Eye (tissue), 1 donor: ENCODE results near the gene DAPK1.
A peak's percentile ranks its signal among the peaks of the same experiment; 100 is the strongest.
"Not testable (repeated sequence)": the region's sequence is repeated elsewhere in the genome, so short reads cannot be mapped to it uniquely, and the experiment has no call there.

Experiments
- DNase-seq: peaks from one replicate; pipeline ENCODE4 v3.0.0-alpha.2; 2015

The DAPK1 gene

DNA sequence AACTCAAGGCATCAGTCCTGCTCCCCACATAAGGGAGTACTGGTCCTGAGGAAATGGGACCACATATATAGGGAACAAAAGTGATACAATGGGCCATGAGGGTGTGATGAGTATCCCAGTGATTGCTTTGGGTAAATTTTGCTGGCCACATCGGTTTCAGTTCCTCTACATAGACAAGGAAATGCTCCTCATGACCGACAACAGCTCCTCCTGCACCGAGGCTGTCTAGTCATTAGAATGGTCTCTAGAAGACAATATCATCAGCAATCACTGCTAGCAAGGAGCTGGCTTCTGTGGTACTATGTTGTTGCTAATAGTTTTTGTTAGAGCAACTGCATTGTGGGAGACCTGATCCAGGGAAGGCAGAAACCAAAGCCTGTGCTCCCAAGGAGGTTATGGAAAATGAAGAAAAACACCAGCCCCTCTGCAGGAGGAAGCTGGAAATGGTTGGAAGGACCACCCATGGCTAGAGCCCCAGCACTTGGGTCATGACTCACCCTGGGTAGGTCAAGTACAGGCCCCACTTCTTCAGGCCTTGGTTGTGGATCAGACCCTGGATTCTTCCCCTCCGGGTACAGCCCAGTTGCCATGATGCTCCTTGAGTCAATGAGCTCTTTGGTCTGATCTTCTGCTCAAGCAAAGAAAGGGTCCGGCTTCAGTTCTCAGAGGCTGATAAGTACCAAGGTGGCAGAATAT is 224.9 kb downstream of the DAPK1 start:
- DNase-seq, result no peak

GRCh38 chr9:87725356-87725899 is 227.8 kb downstream of the DAPK1 start:
- DNase-seq, result no peak

GRCh38 chr9:87725900-87726709 is 228.4 kb downstream of the DAPK1 start, which contains the start of gene CTSL:
TSS of gene CTSL (plus strand) at chr9:87726119. CDS start at chr9:87727604, 1,485 bp downstream.
- peak; percentile 92 for DNase-seq

GRCh38 chr9:87729246-87729645 is 231.6 kb downstream of the DAPK1 start:
- DNase-seq, result no peak

GRCh38 chr9:87731321-87731720 is 233.7 kb downstream of the DAPK1 start:
- DNase-seq, result no peak

GRCh38 chr9:87732344-87732743 is 234.7 kb downstream of the DAPK1 start:
- no peak for DNase-seq

GRCh38 chr9:87732756-87733155 is 235.1 kb downstream of the DAPK1 start:
- no peak for DNase-seq

GRCh38 chr9:87733273-87734052 is 235.8 kb downstream of the DAPK1 start:
- DNase-seq, result no peak

- DNase-seq, result no peak
These were observed 236.4 kb downstream of the DAPK1 start for GRCh38 chr9:87734106-87734505.

GRCh38 chr9:87739546-87739945 is 241.9 kb downstream of the DAPK1 start:
- no peak for DNase-seq

- no peak for DNase-seq
These were observed 242.5 kb downstream of the DAPK1 start for GRCh38 chr9:87740209-87740608.

- no peak for DNase-seq
These were observed 243.7 kb downstream of the DAPK1 start for GRCh38 chr9:87741326-87741725.

GRCh38 chr9:87741891-87742290 is 244.2 kb downstream of the DAPK1 start:
- no peak for DNase-seq

GRCh38 chr9:87742813-87743428 is 245.3 kb downstream of the DAPK1 start:
- no peak for DNase-seq

DNA sequence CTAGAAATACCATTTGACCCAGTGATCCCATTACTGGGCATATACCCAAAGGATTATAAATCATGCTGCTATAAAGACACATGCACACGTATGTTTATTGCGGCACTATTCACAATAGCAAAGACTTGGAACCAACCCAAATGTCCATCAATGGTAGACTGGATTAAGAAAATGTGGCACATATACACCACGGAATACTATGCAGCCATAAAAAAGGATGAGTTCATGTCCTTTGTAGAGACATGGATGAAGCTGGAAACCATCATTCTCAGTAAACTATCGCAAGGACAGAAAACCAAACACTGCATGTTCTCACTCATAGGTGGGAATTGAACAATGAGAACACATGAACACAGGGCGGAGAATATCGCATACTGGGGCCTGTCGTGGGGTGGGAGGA is 246.6 kb downstream of the DAPK1 start:
- not testable (repeated sequence) for DNase-seq

- DNase-seq, result no peak
These were observed 248.5 kb downstream of the DAPK1 start for GRCh38 chr9:87746186-87746585.

- no peak for DNase-seq
These were observed 251.2 kb downstream of the DAPK1 start for GRCh38 chr9:87748881-87749280.

- DNase-seq, result no peak
These were observed 251.8 kb downstream of the DAPK1 start for GRCh38 chr9:87749335-87750035.

DNA sequence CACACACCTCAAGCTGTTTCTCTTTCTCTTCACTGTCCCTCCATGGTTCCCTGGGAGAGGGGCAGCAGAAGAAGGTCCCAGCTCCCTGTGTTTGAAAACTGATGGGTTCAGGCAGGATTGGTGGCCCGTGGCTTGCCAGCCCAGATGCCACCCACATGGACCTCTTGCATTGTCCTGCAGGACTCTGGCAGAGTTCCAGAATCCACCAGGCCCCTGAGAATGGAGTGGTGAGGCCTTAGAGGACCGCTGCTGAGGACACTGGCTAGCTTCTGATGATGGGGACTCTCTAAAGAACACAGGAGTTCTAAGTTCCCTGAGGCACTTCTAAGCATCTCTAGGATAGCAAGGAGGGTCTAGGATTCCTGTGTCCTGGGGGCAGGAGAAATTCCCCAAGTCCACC is 253.1 kb downstream of the DAPK1 start:
- DNase-seq, result no peak

DNA sequence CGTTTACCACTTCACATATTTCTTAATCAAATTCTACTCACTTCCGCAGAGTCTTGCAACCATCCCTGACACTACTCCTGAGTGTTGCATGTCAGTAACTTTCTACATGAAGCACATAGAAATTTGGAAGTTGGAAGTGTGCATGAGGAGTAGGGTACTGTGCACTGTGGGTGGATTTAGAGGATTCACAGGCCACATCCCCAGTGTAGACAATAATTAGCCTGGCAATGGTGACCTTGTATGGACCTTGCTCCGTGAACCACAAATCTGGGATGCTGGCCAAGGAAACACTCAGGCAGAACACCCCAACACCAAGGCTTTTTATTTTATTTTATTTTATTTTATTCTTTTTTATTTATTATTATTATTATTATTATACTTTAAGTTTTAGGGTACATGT is 253.8 kb downstream of the DAPK1 start:
- DNase-seq, result no peak

GRCh38 chr9:87751868-87752267 is 254.2 kb downstream of the DAPK1 start:
- no peak for DNase-seq

DNA sequence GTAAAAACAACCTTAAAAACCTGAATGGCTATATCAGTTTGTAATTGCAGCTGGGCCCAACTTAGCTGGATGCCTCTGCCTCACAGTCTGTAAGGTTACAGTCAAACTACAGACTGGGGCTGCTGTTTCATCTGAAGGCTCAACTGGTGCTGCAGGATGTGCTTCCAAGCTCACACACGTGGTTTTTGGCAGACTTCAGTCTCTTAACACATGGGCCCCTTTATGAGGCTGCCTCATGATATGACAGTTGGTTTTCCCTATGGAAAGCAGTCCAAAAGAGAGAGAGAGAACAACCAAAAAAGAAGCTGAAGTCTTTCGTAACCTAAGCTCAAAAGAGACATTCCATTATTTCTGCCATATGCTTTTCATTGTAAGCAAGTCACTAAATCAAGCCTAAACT is 255.6 kb downstream of the DAPK1 start:
- no peak for DNase-seq
